Measurements from ENCODE around the gene PRDM16. TPM values are rescaled to one million over a fixed set of nuclear protein-coding genes. Genes with fewer than 3 reads are reported as not detected.

Gene PRDM16
- total and polyA plus RNA-seq, 2 of the 8 experiments (the other 6 are each of a cell fraction or from before 2014, with no cell fraction given): 0.39 to 0.43 TPM

GRCh38 chr1:3307359-3307758 lies 238.4 kb downstream of the PRDM16 start:
- Histone ChIP-seq H2AK5ac (ENCODE audit: low read depth, low read length) (no peak overlapping the region), H4K20me1 (replicated peaks in 1 of 2; ENCODE audit: control insufficient read depth in 1 of 2, insufficient read depth in 2 of 2, low read length in 2 of 2) (peaks cover 0 to 3% of the 10 kb centered on the region in 2 experiments), H3K23me2 (ENCODE audit: low read depth, low read length) (no peaks in the 10 kb centered on the region), H4K8ac (ENCODE audit: extremely low read depth, insufficient read depth, low read length) (peak overlapping the region; percentile 83; the same call in 1 of the 2 replicates), H4K5ac (ENCODE audit: insufficient read length, low read depth, low read length) (no peak overlapping the region), H3K23ac (ENCODE audit: insufficient read length) (no peak overlapping the region), H3K56ac (replicated peaks; ENCODE audit: insufficient read length, low read depth, low read length) (no peak overlapping the region), H2BK120ac (replicated peaks; ENCODE audit: low read depth, low read length) (no peak overlapping the region), H2BK5ac (ENCODE audit: low read depth, low read length) (no peak overlapping the region), H3K4me1 (replicated peaks in 1 of 4; ENCODE audit: control insufficient read depth in 3 of 4, insufficient read depth in 4 of 4, low read length in 3 of 4) (no peaks in the 10 kb centered on the region; a peak in 1 of 7 replicates), H2AFZ (ENCODE audit: low read length) (no peak overlapping the region), H2BK12ac (ENCODE audit: low read depth, low read length) (no peak overlapping the region), H3K18ac (ENCODE audit: extremely low read depth, low read length) (no peak overlapping the region), H3K9me3 (ENCODE audit: insufficient read depth in 2 of 2, low read depth in 1 of 2, low read length in 1 of 2) (no peaks in the 10 kb centered on the region), H3K79me2 (ENCODE audit: control insufficient read depth in 1 of 2, insufficient read depth in 2 of 2, low read length in 2 of 2) (no peaks in the 10 kb centered on the region), H3K4me2 (ENCODE audit: insufficient read depth in 1 of 2, low read depth in 2 of 2, low read length in 2 of 2) (no peak overlapping the region), H3K4ac (replicated peaks; ENCODE audit: insufficient read length, low read depth, low read length) (no peak overlapping the region), H3K14ac (ENCODE audit: insufficient read length) (no peak overlapping the region), H4K91ac (replicated peaks; ENCODE audit: insufficient read length, low read length) (no peak overlapping the region), H3K9ac (replicated peaks in 1 of 4; ENCODE audit: extremely low read depth in 1 of 4, low read depth in 3 of 4, low read length in 3 of 4) (no peak overlapping the region), H3K4me3 (ENCODE audit: extremely low read depth in 1 of 4, insufficient read depth in 2 of 4, low read depth in 3 of 4, low read length in 4 of 4) (no peak overlapping the region), H3K27ac (ENCODE audit: low read depth, low read length) (no peak overlapping the region), H3K27me3 (replicated peaks in 1 of 4; ENCODE audit: control insufficient read depth in 3 of 4, extremely low read depth in 1 of 4, insufficient read depth in 3 of 4, low read length in 3 of 4) (peaks cover 0 to 2% (median 0%) of the 10 kb centered on the region in 4 experiments; a peak in 3 of 7 replicates), H3K36me3 (ENCODE audit: control insufficient read depth in 2 of 4, insufficient read depth in 4 of 4, low read length in 3 of 4) (no peaks in the 10 kb centered on the region), H2BK20ac (ENCODE audit: low read length) (no peak overlapping the region), H2BK15ac (ENCODE audit: low read length) (no peak overlapping the region), H3K79me1 (ENCODE audit: low read depth, low read length) (no peaks in the 10 kb centered on the region)
- FAIRE-seq: no peak
- POLR2A ChIA-PET (ENCODE audit: partially characterized antibody): no interaction called here
- DNase-seq (ENCODE audit: low read depth in 1 of 2, low spot score in 2 of 2): no peak
- WGBS, 2 experiments (ENCODE audit: extremely low coverage in 1 of 2, insufficient coverage in 1 of 2, insufficient read length in 1 of 2, insufficient replicate concordance in 2 of 2, low coverage in 1 of 2, low lambda C conversion rate in 2 of 2, missing lambda C conversion rate in 1 of 2): 85% methylated on average over 8 of the region's 8 CpGs; no CpG with 5 or more reads in 1 of the 2 experiments
- CTCF ChIA-PET (ENCODE audit: partially characterized antibody): interaction anchor here (1.0 to 1.8 kb wide), 2 partner anchors 21 to 187 kb away, joined by 3 to 5 read pairs; no protein-coding TSS in a partner anchor
- no peak for TF ChIP-seq RFX5 (IDR thresholded peaks at IDR 0.05; ENCODE audit: borderline replicate concordance, low read depth, low read length)
- TF ChIP-seq KDM5A (IDR thresholded peaks at IDR 0.05; ENCODE audit: low read length): no peak
- no peak for TF ChIP-seq POU5F1 (IDR thresholded peaks at IDR 0.05; ENCODE audit: low read depth, low read length)
- no peak for TF ChIP-seq CREB1 (IDR thresholded peaks at IDR 0.05)
- TF ChIP-seq EZH2 (IDR thresholded peaks at IDR 0.05; ENCODE audit: low read depth, low read length, severe bottlenecking): no peak
- no peak for TF ChIP-seq POLR2AphosphoS5 (IDR thresholded peaks at IDR 0.05; ENCODE audit: low read depth, low read length)
- TF ChIP-seq BCL11A (IDR thresholded peaks at IDR 0.05; ENCODE audit: low read depth in 2 of 2, low read length in 2 of 2): no peak
- TF ChIP-seq CTCF (IDR thresholded peaks at IDR 0.05; ENCODE audit: control extremely low read depth in 1 of 3, insufficient read depth in 1 of 3, low read depth in 1 of 3, low read length in 3 of 3): no peak
- TF ChIP-seq RXRA (IDR thresholded peaks at IDR 0.05; ENCODE audit: insufficient read depth, low read depth, low read length): no peak
- no peak for TF ChIP-seq JUND (IDR thresholded peaks at IDR 0.05; ENCODE audit: low read length)
- TF ChIP-seq ATF3 (IDR thresholded peaks at IDR 0.05; ENCODE audit: insufficient read depth, low read depth, low read length): no peak

All from H1 (cell line).